A549 treated with AZD2906 at 1 μM for 4 hours (cell line): Measurements from ENCODE around the gene STAG1. TPM values are rescaled to one million over a fixed set of nuclear protein-coding genes. Genes with fewer than 3 reads are reported as not detected.

ENCODE experiments used
- total RNA-seq: library from RNA; stranded (reverse); fragments of 200-300 nt; extraction: Qiagen RNA extraction; gene quantifications from 5 replicates; pipeline ENCODE4 v1.2.3, GENCODE V29; 2022

STAG1 gene
- 7.8 to 10.6 TPM (median 8.7 TPM) in 5 replicates for total RNA-seq

DNA sequence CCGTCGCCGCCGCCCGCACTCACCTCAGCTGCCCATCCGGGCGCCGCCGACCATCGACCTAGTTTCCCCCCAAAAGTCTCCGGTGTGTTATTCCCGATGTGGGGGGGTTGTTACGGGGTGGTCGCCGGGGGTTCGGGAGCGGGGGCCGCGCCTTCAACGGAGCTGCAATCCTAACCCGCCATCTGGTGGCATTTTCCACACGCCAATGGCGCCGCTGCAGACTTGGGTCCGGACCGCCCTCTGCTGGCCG is at the start of gene STAG1:
Gene STAG1 (minus strand): TSS at position 207 of the 250 bp plus-strand sequence. CDS start 121,480 bp downstream, outside the sequence.

Other genes starting within 250 kb of the STAG1 start
- 21.9 to 25.6 TPM (median 24.2 TPM) in 5 replicates for gene SLC35G2, start 66.7 kb upstream of the STAG1 start, total RNA-seq
- gene NCK1, start 109.8 kb upstream of the STAG1 start, total RNA-seq, result 20.6 to 27.8 TPM (median 21.6 TPM) in 5 replicates
- gene IL20RB, start 205.6 kb upstream of the STAG1 start, total RNA-seq, result 0.76 to 1.1 TPM (median 0.98 TPM) in 5 replicates